GM20431 (cell line): ENCODE results near the gene SKOR1.

ENCODE experiments used
- in situ Hi-C: fragments of 300-500 bp; cut with MseI, MboI; formaldehyde crosslinking; loops from one replicate; pipeline ENCODE4 v1.15.0; 2020; ENCODE audit warnings: low sequenced_read_pairs; ENCODE audit not compliant: unreplicated experiment

SKOR1 gene

DNA sequence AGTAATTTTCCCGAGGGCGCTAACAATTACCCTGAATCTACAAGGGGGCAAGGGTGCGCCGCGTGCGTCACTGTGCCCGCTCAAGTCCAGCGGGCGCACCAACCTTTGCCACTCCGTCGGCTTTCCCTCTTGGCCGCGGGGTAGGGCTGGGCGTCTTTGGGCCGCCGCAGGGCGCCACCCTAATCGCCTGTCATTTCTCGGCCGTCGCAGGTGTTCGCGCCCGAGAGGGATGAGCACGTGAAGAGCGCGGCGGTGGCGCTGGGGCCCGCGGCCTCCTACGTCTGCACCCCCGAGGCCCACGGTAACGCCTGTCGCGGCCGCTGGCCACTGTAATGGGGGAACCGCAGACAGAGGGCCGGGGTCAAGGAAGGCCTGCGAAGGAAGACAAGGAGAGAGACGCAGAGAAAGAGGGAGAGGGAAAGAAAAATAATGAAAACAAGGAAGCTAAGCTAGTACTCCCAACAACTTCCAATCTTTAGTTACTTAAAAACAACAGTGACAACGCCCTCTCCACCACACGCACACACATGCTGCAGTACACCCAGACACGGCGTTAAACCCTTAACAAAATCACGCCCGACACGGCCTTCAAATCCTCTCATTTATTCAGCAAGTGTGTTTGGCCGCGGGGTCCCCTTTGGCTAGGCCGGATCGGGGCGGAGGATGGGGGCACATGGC, 3.8 kb downstream of the SKOR1 start:
- in situ Hi-C loops: loop anchor here (25.0 kb wide), 1 partner anchor 892 kb away; no protein-coding TSS in a partner anchor

DNA sequence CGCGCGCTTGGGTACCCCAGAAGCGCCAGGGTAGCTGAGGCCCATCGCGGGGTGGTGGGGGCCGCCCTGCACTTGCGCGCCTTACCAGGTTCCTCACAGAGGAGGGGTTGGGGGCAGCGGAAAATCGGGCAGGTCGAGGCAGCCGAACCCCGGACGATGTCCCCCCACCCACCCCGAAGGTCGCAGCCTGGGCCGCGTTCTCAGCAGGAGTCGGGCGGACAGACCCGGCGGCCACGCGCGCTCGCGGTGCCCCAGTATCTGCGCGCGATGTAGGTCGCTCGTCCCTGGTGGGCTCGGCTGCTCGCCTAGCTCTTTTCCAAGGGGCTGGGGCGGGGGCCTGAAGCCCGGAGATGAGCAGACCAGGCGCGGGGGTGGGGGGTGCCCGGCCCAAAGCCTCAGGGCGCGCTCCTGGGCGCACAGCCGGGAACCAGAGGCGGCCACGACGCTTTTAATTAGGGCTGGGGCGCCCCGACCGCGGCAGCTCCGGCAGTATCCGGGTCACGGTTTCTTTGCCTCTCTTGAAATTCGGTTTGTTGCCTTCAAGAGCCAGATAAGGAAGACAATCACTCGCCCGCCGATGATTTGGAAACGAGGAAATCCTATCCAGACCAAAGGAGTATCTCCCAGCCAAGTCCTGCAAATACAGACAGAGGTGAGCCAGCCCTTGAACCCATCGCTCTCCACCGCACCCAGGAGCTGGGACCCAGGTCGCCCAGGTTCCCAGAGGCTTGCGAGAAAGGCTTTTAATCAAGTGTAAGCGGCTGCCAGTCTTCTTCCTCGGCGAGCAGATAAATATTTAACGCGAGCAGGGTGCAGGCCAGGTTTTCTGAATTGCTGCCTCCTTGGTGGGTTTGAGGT, 4.6 kb downstream of the SKOR1 start:
- in situ Hi-C loops: loop anchor here (10.0 to 25.0 kb wide), 2 partner anchors 365 to 893 kb away; no protein-coding TSS in a partner anchor

DNA sequence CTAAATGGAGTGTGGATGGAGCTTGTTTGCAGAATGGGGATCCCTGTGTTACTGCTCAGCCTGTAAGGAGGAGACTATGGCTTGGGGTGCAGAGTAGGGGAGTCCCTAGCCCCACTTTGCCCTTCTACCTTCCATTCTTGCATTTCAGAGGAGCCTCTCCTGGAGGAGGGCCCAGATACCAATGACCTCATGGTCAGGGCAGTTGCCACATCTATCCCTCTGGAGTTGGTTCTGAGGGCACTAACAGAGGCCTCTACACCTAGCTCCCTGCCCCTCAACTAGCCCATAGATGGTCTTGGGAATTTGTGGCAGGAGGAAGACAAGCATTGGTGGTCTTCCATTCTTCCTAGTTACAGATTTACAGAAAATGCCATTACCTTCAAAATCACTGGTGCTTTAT, 6.1 kb downstream of the SKOR1 start:
- in situ Hi-C loops: loop anchor here (10.0 to 25.0 kb wide), 2 partner anchors 367 to 894 kb away; no protein-coding TSS in a partner anchor

DNA sequence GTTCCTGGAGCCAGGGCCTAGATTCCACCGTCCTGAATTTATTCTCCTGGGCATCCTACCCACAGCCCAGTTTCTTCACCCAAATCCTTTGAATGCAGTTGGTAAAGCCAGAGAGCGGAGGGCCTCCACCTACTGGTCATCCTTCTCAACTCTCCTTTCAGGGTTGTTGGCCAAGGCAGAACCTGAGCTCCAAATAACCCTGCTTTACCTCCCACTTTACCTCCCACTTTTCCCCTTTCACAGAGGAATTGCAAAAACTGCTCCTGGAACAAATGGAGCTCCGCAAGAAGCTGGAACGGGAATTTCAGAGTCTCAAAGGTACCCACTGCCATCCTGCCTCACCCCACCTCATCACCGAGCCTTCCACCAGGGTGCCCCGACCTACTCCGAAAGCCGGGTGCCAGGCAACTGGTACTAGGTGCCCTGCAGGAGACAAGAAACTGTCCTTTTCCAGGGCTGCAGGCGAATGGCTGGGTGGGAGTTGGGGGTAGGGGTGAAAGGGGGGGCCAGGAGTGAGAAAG, 6.8 kb downstream of the SKOR1 start:
- in situ Hi-C loops: loop anchor here (10.0 to 25.0 kb wide), 2 partner anchors 367 to 895 kb away; no protein-coding TSS in a partner anchor

DNA sequence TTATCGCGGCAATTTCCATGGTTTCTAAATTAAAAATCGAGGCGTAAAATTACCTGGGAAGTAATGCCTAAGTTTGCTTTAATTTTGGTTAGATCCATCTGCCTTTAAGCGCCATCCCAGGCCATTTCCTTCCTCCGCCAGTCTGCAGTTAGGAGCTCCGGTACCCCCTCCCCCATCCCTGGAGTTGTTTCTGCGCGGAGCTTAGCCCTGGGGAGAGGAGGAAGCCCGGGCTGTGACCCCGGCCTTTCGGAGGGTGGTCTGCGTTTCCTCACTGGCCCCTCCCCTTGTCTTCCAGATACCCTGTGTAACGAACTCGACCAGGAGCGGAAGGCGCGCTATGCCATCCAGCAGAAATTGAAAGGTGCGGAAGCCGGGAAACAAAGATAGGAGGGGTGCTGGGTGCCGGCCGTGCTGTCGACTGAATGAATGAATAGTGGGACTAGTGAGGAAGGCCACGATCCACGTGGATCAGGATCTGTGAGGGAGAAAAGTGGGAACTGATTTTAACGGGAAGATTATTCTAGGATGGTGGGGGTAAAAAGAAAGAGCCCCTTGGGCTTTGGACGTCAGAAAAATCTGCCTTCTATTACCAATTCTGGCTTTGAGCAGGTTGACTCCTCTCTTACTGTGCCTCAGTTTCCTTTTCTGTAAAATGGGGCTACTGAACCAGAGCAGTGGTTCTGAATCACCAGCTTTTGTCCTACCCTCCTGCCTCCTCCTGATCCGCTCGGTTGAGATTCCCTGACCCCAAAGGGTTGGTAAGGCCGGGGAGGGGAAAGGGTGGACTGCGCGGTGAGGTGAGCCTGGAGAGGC, 7.8 kb downstream of the SKOR1 start:
- in situ Hi-C loops: loop anchor here (10.0 to 25.0 kb wide), 2 partner anchors 368 to 896 kb away; no protein-coding TSS in a partner anchor

DNA sequence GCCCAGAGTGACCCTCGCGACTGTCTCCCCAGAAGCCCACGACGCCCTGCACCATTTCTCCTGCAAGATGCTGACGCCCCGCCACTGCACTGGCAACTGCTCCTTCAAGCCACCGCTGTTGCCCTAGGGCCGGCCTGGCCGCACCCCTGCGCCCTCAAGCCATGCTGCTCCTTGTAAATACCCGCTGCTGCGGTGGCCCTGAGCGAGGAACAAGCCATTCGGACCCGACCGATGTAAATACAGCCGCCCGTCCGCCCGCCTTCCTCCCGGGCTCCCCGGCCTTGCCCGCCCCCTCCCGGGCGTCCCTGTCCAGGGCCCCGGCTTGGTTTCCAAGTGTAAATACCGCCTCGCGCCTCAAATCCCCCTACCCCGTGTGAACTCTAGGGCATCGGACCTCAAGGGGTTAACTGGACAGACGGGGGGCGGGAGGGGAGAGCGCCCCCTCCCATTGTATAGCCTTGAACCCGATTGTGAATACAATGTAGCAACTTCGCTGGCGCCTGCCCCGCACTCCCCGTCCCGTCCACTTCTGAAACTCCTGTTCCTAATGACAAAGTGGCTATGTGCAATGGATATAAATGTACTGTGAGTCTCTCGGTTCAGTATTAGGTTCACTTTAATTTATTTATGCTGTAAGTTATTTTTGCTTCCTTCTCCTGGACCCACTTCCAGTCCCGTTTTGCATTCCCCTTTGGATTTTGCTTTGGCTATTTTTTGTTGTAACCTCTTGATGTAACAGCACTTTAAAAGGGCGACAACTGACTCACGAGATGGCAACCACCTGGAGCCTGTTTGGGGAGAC, 8.6 kb downstream of the SKOR1 start:
- in situ Hi-C loops: loop anchor here (10.0 to 25.0 kb wide), 2 partner anchors 369 to 897 kb away; no protein-coding TSS in a partner anchor

DNA sequence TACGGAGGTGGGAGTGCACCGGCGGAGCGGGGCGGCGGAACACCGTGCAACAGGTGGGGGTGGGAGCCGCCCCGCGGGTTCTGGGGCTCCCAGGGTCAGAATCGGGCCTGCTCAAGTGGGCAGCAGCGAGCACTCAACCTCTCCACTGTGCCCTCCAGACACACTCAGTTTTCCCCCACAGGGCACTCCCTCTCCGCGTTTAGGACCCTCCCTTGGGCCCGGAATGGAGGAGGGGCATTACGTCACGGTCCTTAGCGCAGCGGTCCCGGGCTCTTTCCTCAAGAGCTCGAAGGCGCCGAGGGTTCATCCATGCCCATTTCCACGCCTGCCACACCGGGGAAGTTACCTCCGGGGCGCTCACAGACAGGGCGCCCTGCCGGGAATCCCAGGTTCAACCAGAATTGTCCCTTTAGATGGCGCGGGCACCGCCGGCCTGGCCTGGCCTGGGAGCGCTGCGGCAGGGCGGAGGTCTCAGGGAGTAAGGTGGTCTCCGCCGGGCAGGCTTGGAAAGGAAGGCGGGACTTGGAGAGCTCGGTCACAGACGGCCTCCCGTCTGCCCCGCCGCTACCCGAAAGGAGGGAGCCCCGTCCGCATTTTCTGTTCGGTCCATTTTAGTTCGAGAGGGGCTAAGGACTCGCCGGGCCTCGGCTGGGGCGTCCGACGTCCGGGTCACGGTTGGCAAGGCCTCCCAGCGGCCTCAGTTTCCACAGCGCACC, 9.4 kb downstream of the SKOR1 start:
- in situ Hi-C loops: loop anchor here (10.0 to 25.0 kb wide), 2 partner anchors 370 to 897 kb away; no protein-coding TSS in a partner anchor

DNA sequence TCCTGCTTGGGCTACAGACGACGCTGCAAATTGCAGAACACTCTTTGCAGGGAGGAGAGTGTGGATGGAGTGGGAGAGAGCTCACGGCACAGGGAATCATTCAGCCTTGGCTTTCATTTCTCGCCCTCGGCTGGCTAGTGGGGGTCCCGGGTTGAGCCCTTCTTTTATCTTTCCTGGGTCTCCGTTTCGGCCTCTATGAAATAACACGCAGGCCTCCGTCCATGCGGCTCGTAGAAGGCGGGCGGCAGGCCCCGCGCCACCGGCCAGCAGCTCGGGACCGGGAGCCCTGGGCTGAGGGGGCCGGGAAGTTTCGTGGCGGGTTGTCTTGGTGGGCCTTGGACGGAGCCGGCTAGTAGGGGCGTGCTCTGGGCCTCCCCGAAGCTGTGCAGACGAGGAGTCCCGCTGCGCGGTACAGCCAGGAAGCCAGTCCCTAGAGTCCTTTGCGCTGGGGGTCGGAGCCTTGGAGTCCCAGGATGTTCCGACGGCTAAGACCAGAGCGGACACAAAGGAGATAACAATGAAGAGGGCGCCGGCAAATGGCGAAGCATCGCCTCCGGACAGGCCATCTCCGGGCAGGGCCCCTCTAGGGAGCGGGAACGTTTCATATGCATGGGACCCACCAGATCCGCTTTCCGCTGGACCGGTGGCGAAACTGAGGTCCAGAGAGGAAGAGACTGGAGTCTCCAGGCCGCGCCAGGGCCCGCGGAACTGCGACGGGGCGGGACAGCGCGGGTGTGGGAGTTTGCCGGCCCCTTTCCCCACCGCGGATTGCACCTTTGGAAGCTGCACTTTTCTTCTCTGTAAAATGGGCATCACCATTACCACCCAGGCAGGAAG, 10.2 kb downstream of the SKOR1 start:
- in situ Hi-C loops: loop anchor here (10.0 to 25.0 kb wide), 2 partner anchors 371 to 898 kb away; no protein-coding TSS in a partner anchor

DNA sequence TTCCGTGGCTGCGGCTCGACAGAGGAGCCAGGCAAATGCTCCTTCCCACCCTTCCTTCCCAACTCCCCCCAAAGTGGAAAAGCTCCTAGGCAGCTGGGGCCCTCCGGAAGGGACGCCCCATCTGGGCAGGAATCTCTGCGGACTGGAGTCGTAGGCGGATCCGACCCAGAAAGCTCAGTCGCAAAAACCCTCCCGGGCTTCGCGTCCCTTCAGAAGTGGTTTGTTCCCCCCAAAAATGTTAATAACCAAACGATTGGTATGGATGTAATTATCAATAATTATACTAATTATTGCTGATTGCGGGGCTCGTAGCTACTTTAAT, 10.8 kb downstream of the SKOR1 start:
- in situ Hi-C loops: loop anchor here (10.0 to 25.0 kb wide), 2 partner anchors 371 to 899 kb away; no protein-coding TSS in a partner anchor

DNA sequence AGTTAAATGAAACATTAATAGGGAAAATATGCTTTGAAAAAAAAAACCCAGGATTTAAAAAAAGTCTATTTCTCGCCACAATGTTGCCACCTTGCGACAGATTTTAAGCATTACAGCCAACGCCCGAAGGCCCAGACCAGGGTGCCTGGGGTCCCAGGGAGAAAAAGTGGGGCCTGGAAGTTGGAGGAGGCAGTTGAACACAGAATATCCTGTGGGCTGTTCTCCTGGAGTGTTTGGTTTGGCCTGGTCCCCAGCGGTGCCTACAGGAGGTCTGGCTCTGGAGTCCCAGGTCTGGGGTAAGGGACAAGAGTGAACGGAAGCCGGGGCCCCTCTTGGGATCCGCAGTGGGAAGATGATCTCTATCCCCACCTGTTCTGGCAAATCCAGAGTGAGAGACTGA, 11.2 kb downstream of the SKOR1 start:
- in situ Hi-C loops: loop anchor here (10.0 to 25.0 kb wide), 2 partner anchors 372 to 899 kb away; no protein-coding TSS in a partner anchor

DNA sequence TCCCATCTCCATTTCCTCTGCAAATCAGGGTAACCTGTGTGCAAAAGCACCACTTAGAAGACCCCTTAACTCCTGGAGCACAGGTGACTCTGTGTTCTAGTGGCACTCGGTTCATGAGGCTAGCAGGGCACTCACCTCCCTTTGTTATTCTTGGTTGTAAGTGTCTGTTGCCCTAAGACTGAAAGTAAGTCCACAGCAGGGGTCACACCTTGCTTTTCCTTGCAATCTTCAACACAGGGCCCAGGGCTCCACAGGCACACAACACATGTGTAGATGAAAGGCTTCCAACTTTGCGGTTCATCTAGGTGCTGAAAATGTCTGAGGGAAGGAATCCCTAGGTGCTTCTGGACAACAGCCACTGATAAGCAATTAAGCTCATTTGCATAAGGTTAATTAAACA, 11.6 kb downstream of the SKOR1 start:
- in situ Hi-C loops: loop anchor here (10.0 to 25.0 kb wide), 2 partner anchors 372 to 900 kb away; no protein-coding TSS in a partner anchor

DNA sequence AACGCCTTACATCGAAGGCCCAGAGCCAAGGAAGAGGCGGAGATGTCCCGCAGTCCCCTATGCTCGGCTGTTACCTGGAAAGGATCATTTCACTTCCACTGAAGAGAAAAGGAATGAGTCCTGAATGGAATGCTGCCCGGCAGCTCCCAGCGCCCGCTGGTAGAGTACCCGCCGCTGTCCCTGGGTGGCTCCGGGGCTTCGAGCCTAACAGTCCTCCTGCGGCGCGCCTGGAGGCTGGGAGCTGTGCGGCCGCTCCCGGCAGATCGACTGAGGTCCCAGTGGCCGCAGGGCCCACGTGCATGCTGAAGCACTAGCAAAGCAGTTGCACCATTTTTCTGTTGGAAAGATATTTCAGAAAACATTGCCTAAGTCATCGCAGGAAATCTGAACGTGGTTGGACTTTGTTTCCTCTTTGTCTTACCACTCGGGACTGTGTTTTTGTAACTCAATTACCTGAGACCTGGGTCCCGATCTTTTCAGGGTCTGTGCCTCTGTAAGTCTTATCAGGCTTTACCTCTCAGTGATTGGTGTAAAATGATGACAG, 13.6 kb downstream of the SKOR1 start:
- in situ Hi-C loops: loop anchor here (10.0 to 25.0 kb wide), 2 partner anchors 374 to 902 kb away; no protein-coding TSS in a partner anchor

DNA sequence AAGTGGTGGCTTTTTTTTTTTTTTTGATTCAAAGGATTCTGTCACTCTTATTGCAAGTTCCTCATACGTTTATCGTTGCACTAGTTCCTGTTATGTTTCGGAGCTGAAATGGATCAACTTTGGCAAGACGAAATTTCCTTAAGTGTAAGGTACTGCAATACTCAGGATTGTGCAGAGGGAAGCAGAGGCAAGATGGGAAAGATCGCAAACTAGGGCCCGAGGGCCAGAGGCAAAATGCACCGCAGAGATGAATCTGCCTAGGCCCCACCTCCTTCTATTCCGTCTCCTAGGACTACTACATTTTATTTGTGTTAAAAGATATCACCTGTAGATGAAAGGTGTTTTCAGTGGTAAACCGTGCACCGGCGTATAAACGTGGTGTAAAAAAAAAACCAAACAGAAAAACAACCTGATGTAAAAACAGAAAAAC, 14.2 kb downstream of the SKOR1 start:
- in situ Hi-C loops: loop anchor here (10.0 to 25.0 kb wide), 2 partner anchors 375 to 902 kb away; no protein-coding TSS in a partner anchor

DNA sequence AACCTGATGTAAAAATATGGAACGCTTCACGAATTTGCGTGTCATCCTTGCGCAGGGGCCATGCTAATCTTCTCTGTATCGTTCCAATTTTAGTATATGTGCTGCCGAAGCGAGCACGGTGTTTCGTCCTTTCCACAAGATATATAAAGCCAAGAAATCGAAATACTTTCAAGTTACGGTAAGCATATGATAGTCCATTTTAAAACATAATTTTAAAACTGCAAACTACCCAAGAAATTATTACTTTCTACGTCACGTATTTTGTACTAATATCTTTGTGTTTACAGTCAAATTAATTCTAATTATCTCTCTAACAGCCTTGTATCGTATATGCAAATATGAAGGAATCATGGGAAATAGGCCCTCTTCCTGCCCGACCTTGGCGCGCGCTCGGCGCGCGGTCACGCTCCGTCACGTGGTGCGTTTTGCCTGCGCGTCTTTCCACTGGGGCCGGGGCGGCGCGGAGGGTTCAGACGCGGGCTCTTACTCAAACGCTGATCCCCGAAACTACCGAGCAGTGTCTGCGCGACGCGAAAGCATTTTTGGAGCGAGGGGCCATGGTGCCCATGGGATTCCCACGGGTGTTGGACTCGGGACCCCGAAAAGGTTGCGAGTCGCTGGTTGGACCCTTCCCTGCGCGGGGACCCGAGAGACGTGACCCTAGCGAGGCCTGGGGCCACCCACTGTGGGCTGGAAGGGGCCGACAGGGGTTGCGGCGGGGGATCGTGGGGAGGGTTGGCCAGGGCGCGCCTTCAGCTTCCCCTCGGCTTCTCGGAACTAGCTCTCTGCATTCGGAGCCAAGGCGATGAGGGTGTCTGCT, 14.8 kb downstream of the SKOR1 start, which contains the start of gene RNU6-1:
RNU6-1 (minus strand) TSS at position 117 of the 820 bp plus-strand sequence.
- in situ Hi-C loops: loop anchor here (10.0 to 25.0 kb wide), 2 partner anchors 375 to 903 kb away; no protein-coding TSS in a partner anchor

DNA sequence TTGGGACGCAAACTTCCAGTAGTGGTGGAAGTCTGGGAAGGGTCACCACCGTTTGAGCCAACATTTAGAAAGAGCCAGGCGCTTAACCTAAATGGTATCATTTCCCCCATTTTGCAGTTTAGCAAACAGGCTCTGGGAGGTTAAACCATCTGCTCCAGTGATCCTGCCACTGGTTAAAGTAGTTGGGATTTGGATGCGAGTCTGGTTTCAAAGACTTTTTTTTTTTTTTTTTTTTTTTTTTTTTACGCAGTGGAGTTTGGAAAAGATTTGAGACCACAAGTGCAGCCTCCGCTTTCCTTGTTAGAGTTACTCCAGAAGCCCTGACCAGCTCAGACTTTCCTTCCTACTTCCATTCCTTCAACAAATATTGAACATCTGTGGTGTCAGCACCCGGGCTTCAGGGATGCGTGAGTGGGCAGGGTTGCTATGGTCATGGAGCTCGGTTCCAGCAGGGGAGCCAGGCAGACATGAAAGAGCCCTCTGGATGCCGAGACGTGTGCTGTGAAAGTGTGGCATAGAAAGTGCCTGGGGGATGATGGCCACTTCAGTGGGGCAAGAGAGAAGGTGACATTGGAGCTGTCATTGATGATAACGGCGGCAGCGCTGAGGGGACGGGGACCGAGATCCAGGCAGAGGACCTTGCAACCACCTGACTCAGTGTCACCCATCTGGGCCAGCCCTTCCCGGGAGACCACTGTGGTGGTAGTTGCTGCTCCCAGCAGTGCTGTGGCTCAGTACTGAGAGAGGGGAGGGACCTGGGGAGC, 15.6 kb downstream of the SKOR1 start:
- in situ Hi-C loops: loop anchor here (25.0 kb wide), 1 partner anchor 904 kb away; no protein-coding TSS in a partner anchor
